ENCODE data around the gene CTRL. TPM values are rescaled to one million over a fixed set of nuclear protein-coding genes. Genes with fewer than 3 reads are reported as not detected.
A peak's percentile ranks its signal among the peaks of the same experiment; 100 is the strongest.

CTRL gene
- total RNA-seq, 2 experiments from 2014 or later: 3.8 to 3.9 TPM

- no peaks in the 10 kb centered on the region for H3K27me3 Mint-ChIP-seq
- ATAC-seq (peak; percentile 43), DNase-seq (no peak)
- intact Hi-C loops (cut with micrococcal nuclease): no loop called here
- ChIA-PET CTCF (interaction anchor here (0.8 to 7.2 kb wide), 6 partner anchors 14 to 91 kb away, joined by 3 to 45 read pairs (median 3); partner anchors contain the start of genes NRN1L and PSKH1), POLR2A (interaction anchor here (1.0 to 1.7 kb wide), 3 partner anchors 21 to 28 kb away, joined by 3 to 6 read pairs (median 4); no protein-coding TSS in a partner anchor)
- no peaks in the 10 kb centered on the region for H3K9me3 Mint-ChIP-seq
- no peak overlapping the region for H3K4me3 Mint-ChIP-seq
- peaks cover 22% of the 10 kb centered on the region for H3K4me1 Mint-ChIP-seq (ENCODE audit: low read depth)
- H3K27ac Mint-ChIP-seq: peak overlapping the region; percentile 50
- no peak for TF ChIP-seq CTCF (IDR thresholded peaks at IDR 0.05)
- peaks cover 2% of the 10 kb centered on the region for H3K36me3 Mint-ChIP-seq (ENCODE audit: low read depth)
These were observed 24.1 kb downstream of the CTRL start for GRCh38 chr16:67907397-67908180.

- no peak overlapping the region for H3K4me3 Mint-ChIP-seq
- peak overlapping the region; percentile 3 for H3K27ac Mint-ChIP-seq
- H3K36me3 Mint-ChIP-seq (ENCODE audit: low read depth): no peaks in the 10 kb centered on the region
- no peak for TF ChIP-seq CTCF (IDR thresholded peaks at IDR 0.05)
- H3K9me3 Mint-ChIP-seq: no peaks in the 10 kb centered on the region
- DNase-seq: no peak
- peaks cover 10% of the 10 kb centered on the region for H3K4me1 Mint-ChIP-seq (ENCODE audit: low read depth)
- ChIA-PET CTCF (interaction anchor here (1.0 to 7.2 kb wide), 4 partner anchors 18 to 86 kb away, joined by 3 to 45 read pairs (median 6); partner anchors contain the start of gene NRN1L), POLR2A (no interaction called here)
- intact Hi-C loops (cut with micrococcal nuclease): no loop called here
- ATAC-seq: no peak
- H3K27me3 Mint-ChIP-seq: no peaks in the 10 kb centered on the region
These were observed 28.8 kb downstream of the CTRL start for GRCh38 chr16:67902831-67903230.

- DNase-seq (no peak), ATAC-seq (no peak)
- H3K36me3 Mint-ChIP-seq (ENCODE audit: low read depth): no peaks in the 10 kb centered on the region
- TF ChIP-seq CTCF (IDR thresholded peaks at IDR 0.05): no peak
- H3K27ac Mint-ChIP-seq: no peak overlapping the region
- H3K4me3 Mint-ChIP-seq: no peak overlapping the region
- H3K9me3 Mint-ChIP-seq: no peaks in the 10 kb centered on the region
- H3K27me3 Mint-ChIP-seq: no peaks in the 10 kb centered on the region
- ChIA-PET CTCF (interaction anchor here (2.2 kb wide), 1 partner anchor 18 kb away, joined by 9 read pairs; no protein-coding TSS in a partner anchor), POLR2A (no interaction called here)
- H3K4me1 Mint-ChIP-seq (ENCODE audit: low read depth): peaks cover 12% of the 10 kb centered on the region
- intact Hi-C loops (cut with micrococcal nuclease): no loop called here
These were observed 29.9 kb downstream of the CTRL start for GRCh38 chr16:67901734-67902133.

GRCh38 chr16:67897231-67897630 is 34.4 kb downstream of the CTRL start:
- intact Hi-C loops (cut with micrococcal nuclease): no loop called here
- CTCF ChIA-PET: interaction anchor here (0.7 to 4.8 kb wide), 7 partner anchors 13 to 168 kb away, joined by 3 to 31 read pairs (median 5); partner anchors contain the start of gene NRN1L
- Mint-ChIP-seq H3K36me3 (ENCODE audit: low read depth) (no peaks in the 10 kb centered on the region), H3K4me3 (no peak overlapping the region), H3K4me1 (ENCODE audit: low read depth) (peaks cover 31% of the 10 kb centered on the region), H3K27ac (no peak overlapping the region), H3K27me3 (no peaks in the 10 kb centered on the region), H3K9me3 (no peaks in the 10 kb centered on the region)
- TF ChIP-seq CTCF (IDR thresholded peaks at IDR 0.05): no peak
- POLR2A ChIA-PET: interaction anchor here (1.3 to 1.5 kb wide), 3 partner anchors 9 to 39 kb away, joined by 3 to 7 read pairs (median 4); partner anchors contain the start of gene PSMB10
- DNase-seq: no peak
- ATAC-seq: no peak
